T-helper 2 cell treated with Interferon-gamma antibody and Interleukin-4, amounts not matched to agents 100 ng/mL and 5 ng/mL, for 36 hours (primary cell): Measurements from ENCODE around the gene CAMK2N2. TPM values are rescaled to one million over a fixed set of nuclear protein-coding genes. Genes with fewer than 3 reads are reported as not detected.
"Not testable (repeated sequence)": the region's sequence is repeated elsewhere in the genome, so short reads cannot be mapped to it uniquely, and the experiment has no call there.

Experiments used
- intact Hi-C: fragments of 100-400 bp; cut with micrococcal nuclease; formaldehyde crosslinking; loops from one replicate; pipeline ENCODE4 v1.15.1; 2023
- total RNA-seq: library from RNA; stranded (reverse); gene quantifications from 2 replicates; pipeline ENCODE4 v1.2.3, GENCODE V29; 2022

Gene CAMK2N2
- total RNA-seq, 1 donor from 2014 or later: 0.16 TPM

- intact Hi-C loops: no loop called here
Measured at GRCh38 chr3:184275961-184276910, 14.9 kb upstream of the CAMK2N2 start, which contains the start of gene ECE2. Gene ECE2 (plus strand): TSS chr3:184276022. CDS start chr3:184276154, 132 bp downstream.

GRCh38 chr3:184275381-184275701 is 14.0 kb upstream of the CAMK2N2 start:
- intact Hi-C loops: no loop called here

GRCh38 chr3:184272269-184272668 is 10.9 kb upstream of the CAMK2N2 start:
- intact Hi-C loops: no loop called here

GRCh38 chr3:184267249-184267648 is 5.9 kb upstream of the CAMK2N2 start:
- intact Hi-C loops: not testable (repeated sequence)

- intact Hi-C loops: no loop called here
Measured at GRCh38 chr3:184262764-184263179, 1.4 kb upstream of the CAMK2N2 start.

- intact Hi-C loops: loop anchor here (1.0 to 2.0 kb wide), 2 partner anchors 12 to 37 kb away; partner anchors contain the start of gene PSMD2
Measured at GRCh38 chr3:184261854-184262763, 756 bp upstream of the CAMK2N2 start.

- intact Hi-C loops: loop anchor here (1.0 to 2.0 kb wide), 2 partner anchors 10 to 38 kb away; partner anchors contain the start of gene PSMD2
Measured at GRCh38 chr3:184260724-184261269, 556 bp downstream of the CAMK2N2 start.

GRCh38 chr3:184259878-184260723 is 1.3 kb downstream of the CAMK2N2 start:
- intact Hi-C loops: loop anchor here (2.0 kb wide), 1 partner anchor 39 kb away; the partner anchor contains the start of gene PSMD2

GRCh38 chr3:184259396-184259877 is 1.9 kb downstream of the CAMK2N2 start:
- intact Hi-C loops: no loop called here

- intact Hi-C loops: no loop called here
Measured at GRCh38 chr3:184258926-184259325, 2.4 kb downstream of the CAMK2N2 start.

- intact Hi-C loops: no loop called here
Measured at GRCh38 chr3:184257083-184257915, 4.1 kb downstream of the CAMK2N2 start.

GRCh38 chr3:184255291-184256039 is 5.9 kb downstream of the CAMK2N2 start:
- intact Hi-C loops: no loop called here

- intact Hi-C loops: loop anchor here (1.0 kb wide), 3 partner anchors 11 to 355 kb away; partner anchors contain the start of gene CAMK2N2
Measured at GRCh38 chr3:184250167-184250828, 11.1 kb downstream of the CAMK2N2 start.

GRCh38 chr3:184249412-184250166 is 11.8 kb downstream of the CAMK2N2 start, which contains the start of gene EEF1AKMT4:
Gene EEF1AKMT4 (plus strand): TSS chr3:184249672. CDS start chr3:184249695, 23 bp downstream.
- intact Hi-C loops: loop anchor here (1.0 to 5.0 kb wide), 14 partner anchors 12 to 1457 kb away; partner anchors contain the start of genes ABCC5, ABCF3, AP2M1 and ATP11B

GRCh38 chr3:184248454-184249411 is 12.6 kb downstream of the CAMK2N2 start, which contains the start of gene ALG3:
Gene ALG3 (minus strand): TSS chr3:184248962. CDS start chr3:184248940, 22 bp downstream.
- intact Hi-C loops: loop anchor here (1.0 to 5.0 kb wide), 11 partner anchors 51 to 1456 kb away; partner anchors contain the start of genes ABCC5, ABCF3, AP2M1 and ATP11B

- intact Hi-C loops: no loop called here
Measured at GRCh38 chr3:184242297-184242685, 19.1 kb downstream of the CAMK2N2 start.
